Activated B cell treated with CpG ODN at 0.5 μM for 24 hours (primary cell): Measurements from ENCODE around the gene FLYWCH2. TPM values are rescaled to one million over a fixed set of nuclear protein-coding genes. Genes with fewer than 3 reads are reported as not detected.
"Not testable (repeated sequence)": the region's sequence is repeated elsewhere in the genome, so short reads cannot be mapped to it uniquely, and the experiment has no call there.

Experiments
- ATAC-seq: fragments of 200-7000 bp; cut with Tn5 transposase; one replicate; pipeline ENCODE4 v1.10.0; 2021; ENCODE audit warnings: low read depth, mild to moderate bottlenecking, moderate library complexity
- CTCF ChIA-PET: fragments of 350-600 bp; sonication (Branson Sonifier 250); formaldehyde crosslinking; loops from one replicate; lab custom pipeline; 2021; ENCODE audit warnings: antibody characterized with exemption; lab: Charles Lee
- POLR2A ChIA-PET: fragments of 350-600 bp; sonication (Branson Sonifier 250); formaldehyde crosslinking; loops from one replicate; lab custom pipeline; 2021; ENCODE audit warnings: antibody characterized with exemption; lab: Charles Lee
- DNase-seq: peaks from one replicate; pipeline ENCODE4 v3.0.0; 2022
- H3K27ac Mint-ChIP-seq: one replicate; pipeline ENCODE4 v1.8.0; 2020; ENCODE audit warnings: mixed read lengths
- H3K27me3 Mint-ChIP-seq: one replicate; pipeline ENCODE4 v1.8.0; 2021; ENCODE audit warnings: mixed read lengths
- H3K36me3 Mint-ChIP-seq: one replicate; pipeline ENCODE4 v1.8.0; 2021; ENCODE audit warnings: low read depth, mixed read lengths
- H3K4me1 Mint-ChIP-seq: one replicate; pipeline ENCODE4 v1.8.0; 2021; ENCODE audit warnings: mixed read lengths
- H3K4me3 Mint-ChIP-seq: one replicate; pipeline ENCODE4 v1.8.0; 2020; ENCODE audit warnings: mild to moderate bottlenecking, mixed read lengths
- H3K9me3 Mint-ChIP-seq: one replicate; pipeline ENCODE4 v1.8.0; 2020; ENCODE audit warnings: mixed read lengths
- CTCF ChIP-seq: fragments of 200-600 bp; IDR thresholded peaks from one replicate; pipeline ENCODE4 v1.8.0; 2022; ENCODE audit warnings: antibody characterized with exemption, mild to moderate bottlenecking
- intact Hi-C: fragments of 100-400 bp; cut with micrococcal nuclease; formaldehyde crosslinking; loops from one replicate; pipeline ENCODE4 v1.15.1; 2024
- total RNA-seq: library from RNA; stranded (reverse); gene quantifications from 2 replicates; pipeline ENCODE4 v1.2.3, GENCODE V29; 2022

The FLYWCH2 gene
- total RNA-seq, 1 donor from 2014 or later, result 19.4 TPM

GRCh38 chr16:2904922-2905240, 21.9 kb downstream of the FLYWCH2 start:
- intact Hi-C loops, result loop anchor here (1.0 to 10.0 kb wide), 8 partner anchors 7 to 370 kb away; partner anchors contain the start of genes CEMP1, HCFC1R1, PDPK1 and THOC6
- CTCF ChIA-PET, result no interaction called here

GRCh38 chr16:2905241-2905987, 22.4 kb downstream of the FLYWCH2 start:
- peak; percentile 82 for DNase-seq
- Mint-ChIP-seq H3K4me1 (peaks cover 24% of the 10 kb centered on the region), H3K36me3 (peaks cover 2% of the 10 kb centered on the region), H3K27me3 (no peaks in the 10 kb centered on the region), H3K4me3 (peak overlapping the region; percentile 91), H3K9me3 (no peaks in the 10 kb centered on the region), H3K27ac (peak overlapping the region; percentile 41)
- ChIA-PET POLR2A (interaction anchor here (0.6 to 1.7 kb wide), 8 partner anchors 8 to 128 kb away, joined by 3 to 19 read pairs (median 4); partner anchors contain the start of genes ELOB and FLYWCH2), CTCF (interaction anchor here (1.0 to 2.5 kb wide), 3 partner anchors 8 to 33 kb away, joined by 3 to 8 read pairs (median 5); no protein-coding TSS in a partner anchor)
- intact Hi-C loops, result loop anchor here (1.0 to 10.0 kb wide), 7 partner anchors 8 to 371 kb away; partner anchors contain the start of genes CEMP1, HCFC1R1, PDPK1 and THOC6
- no peak for TF ChIP-seq CTCF
- peak; percentile 80 for ATAC-seq

More at GRCh38 chr16:2904922-2905240, 21.9 kb downstream of the FLYWCH2 start:
- Mint-ChIP-seq H3K27me3 (no peaks in the 10 kb centered on the region), H3K36me3 (peaks cover 2% of the 10 kb centered on the region), H3K9me3 (no peaks in the 10 kb centered on the region), H3K4me1 (peaks cover 23% of the 10 kb centered on the region), H3K27ac (peak overlapping the region; percentile 72), H3K4me3 (peak overlapping the region; percentile 91)
- POLR2A ChIA-PET, result interaction anchor here (0.6 to 1.7 kb wide), 5 partner anchors 11 to 128 kb away, joined by 3 to 19 read pairs (median 4); partner anchors contain the start of genes ELOB and FLYWCH2
- no peak for ATAC-seq
- TF ChIP-seq CTCF, result no peak
- no peak for DNase-seq

DNA sequence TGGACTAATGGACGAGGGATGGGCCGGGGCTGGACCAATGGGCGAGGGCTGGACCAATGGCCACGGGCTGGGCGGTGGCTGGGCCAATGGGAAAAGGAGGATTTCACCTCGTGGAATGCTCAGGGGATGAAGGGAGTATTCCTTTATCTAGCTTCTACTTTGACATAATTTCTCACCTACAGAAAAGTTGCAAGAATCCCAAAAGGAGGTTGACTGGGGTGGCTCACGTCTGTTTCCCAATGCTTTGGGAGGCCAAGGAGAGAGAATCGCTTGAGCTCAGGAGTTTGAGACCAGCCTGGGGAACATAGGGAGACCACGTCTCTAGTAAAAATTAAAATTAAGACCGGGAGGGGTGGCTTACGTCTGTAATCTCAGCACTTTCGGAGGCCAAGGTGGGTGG, 23.0 kb downstream of the FLYWCH2 start:
- peak overlapping the region; percentile 69 for H3K4me3 Mint-ChIP-seq
- H3K4me1 Mint-ChIP-seq, result peaks cover 27% of the 10 kb centered on the region
- CTCF ChIA-PET, result interaction anchor here (1.0 to 2.5 kb wide), 4 partner anchors 8 to 33 kb away, joined by 3 to 15 read pairs (median 6); no protein-coding TSS in a partner anchor
- TF ChIP-seq CTCF, result no peak
- no peaks in the 10 kb centered on the region for H3K27me3 Mint-ChIP-seq
- DNase-seq, result no peak
- intact Hi-C loops, result loop anchor here (1.0 to 10.0 kb wide), 7 partner anchors 9 to 371 kb away; partner anchors contain the start of genes CEMP1, HCFC1R1, PDPK1 and THOC6
- H3K36me3 Mint-ChIP-seq, result peaks cover 2% of the 10 kb centered on the region
- peak overlapping the region; percentile 41 for H3K27ac Mint-ChIP-seq
- no peak for ATAC-seq
- no peaks in the 10 kb centered on the region for H3K9me3 Mint-ChIP-seq
- POLR2A ChIA-PET, result interaction anchor here (0.6 to 1.7 kb wide), 7 partner anchors 9 to 129 kb away, joined by 3 to 19 read pairs (median 4); partner anchors contain the start of genes ELOB and FLYWCH2

- peaks cover 34% of the 10 kb centered on the region for H3K4me1 Mint-ChIP-seq
- H3K27me3 Mint-ChIP-seq, result not testable (repeated sequence)
Observed at GRCh38 chr16:2907084-2907753, 24.2 kb downstream of the FLYWCH2 start.

DNA sequence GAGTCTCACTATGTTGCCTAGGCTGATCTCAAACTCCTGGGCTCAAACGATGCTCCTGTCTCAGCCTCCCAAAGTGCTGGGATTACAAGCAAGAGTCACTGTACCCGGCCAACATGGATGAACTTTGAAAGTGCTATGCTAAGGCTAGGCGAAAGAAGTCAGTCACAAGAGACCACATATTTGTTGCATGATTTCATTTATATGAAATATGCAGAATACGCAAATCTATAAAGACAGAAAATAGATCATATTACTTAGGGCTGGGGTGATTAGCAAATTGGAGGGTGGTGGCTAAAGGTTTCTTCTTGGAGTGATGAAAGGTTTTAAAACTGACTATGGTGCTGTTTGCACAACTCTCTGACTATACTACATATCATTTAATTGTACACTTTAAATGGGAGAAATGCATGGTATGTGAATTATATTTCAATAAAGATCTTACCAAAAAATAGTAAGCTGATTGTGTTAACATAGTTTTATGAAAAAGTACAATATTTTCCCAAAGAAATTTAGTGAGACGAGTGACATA, 27.5 kb downstream of the FLYWCH2 start:
- no peak overlapping the region for H3K27ac Mint-ChIP-seq
- DNase-seq (no peak), ATAC-seq (no peak)
- no peak for TF ChIP-seq CTCF
- CTCF ChIA-PET, result interaction anchor here (1.0 to 3.9 kb wide), 6 partner anchors 9 to 42 kb away, joined by 3 to 15 read pairs (median 5); partner anchors contain the start of gene FLYWCH2
- peaks cover 38% of the 10 kb centered on the region for H3K4me1 Mint-ChIP-seq
- H3K27me3 Mint-ChIP-seq, result no peaks in the 10 kb centered on the region
- POLR2A ChIA-PET, result interaction anchor here (0.8 to 1.7 kb wide), 3 partner anchors 13 to 28 kb away, joined by 3 to 11 read pairs (median 3); partner anchors contain the start of gene FLYWCH2
- H3K36me3 Mint-ChIP-seq, result peaks cover 8% of the 10 kb centered on the region
- intact Hi-C loops, result loop anchor here (2.0 to 10.0 kb wide), 3 partner anchors 14 to 238 kb away; partner anchors contain the start of gene SRRM2
- H3K4me3 Mint-ChIP-seq, result no peak overlapping the region
- no peaks in the 10 kb centered on the region for H3K9me3 Mint-ChIP-seq

More at GRCh38 chr16:2907084-2907753, 24.2 kb downstream of the FLYWCH2 start:
- peak overlapping the region; percentile 56 for H3K27ac Mint-ChIP-seq
- CTCF ChIA-PET, result interaction anchor here (0.9 to 2.5 kb wide), 5 partner anchors 9 to 35 kb away, joined by 3 to 15 read pairs (median 8); partner anchors contain the start of gene FLYWCH2
- not testable (repeated sequence) for H3K9me3 Mint-ChIP-seq, ATAC-seq, H3K4me3 Mint-ChIP-seq, H3K36me3 Mint-ChIP-seq
- intact Hi-C loops, result loop anchor here (5.0 to 10.0 kb wide), 2 partner anchors 115 to 372 kb away; partner anchors contain the start of genes CEMP1, HCFC1R1, PDPK1 and THOC6
- peak; percentile 42 for DNase-seq
- POLR2A ChIA-PET, result interaction anchor here (0.7 to 1.1 kb wide), 5 partner anchors 10 to 494 kb away, joined by 3 to 8 read pairs (median 3); partner anchors contain the start of genes ELOB, FLYWCH2, ZNF174 and ZSCAN32
